ENCODE data around the gene PRAMEF12.

DNA sequence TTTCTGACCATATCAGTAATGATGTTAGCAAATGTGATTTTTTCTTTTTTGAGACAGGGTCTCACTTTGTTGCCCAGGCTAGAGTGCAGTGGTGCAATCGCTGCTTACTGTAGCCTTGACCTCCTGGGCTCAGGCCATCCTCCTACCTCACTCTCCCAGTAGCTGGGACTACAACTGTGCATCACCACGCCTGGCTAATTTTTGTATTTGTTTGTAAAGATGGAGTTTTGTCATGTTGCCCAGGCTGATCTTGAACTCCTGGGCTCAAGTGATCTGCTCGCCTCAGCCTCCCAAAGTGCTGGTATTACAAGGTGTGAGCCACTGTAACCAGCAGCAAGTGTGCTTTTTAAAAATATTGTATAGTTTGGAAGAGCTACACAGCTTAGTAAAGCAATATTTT lies 31.6 kb upstream of the PRAMEF12 start:
- TF ChIP-seq NFIC (IDR thresholded peaks at IDR 0.05; ENCODE audit: borderline replicate concordance): no peak
- TF ChIP-seq, protein P1, sequence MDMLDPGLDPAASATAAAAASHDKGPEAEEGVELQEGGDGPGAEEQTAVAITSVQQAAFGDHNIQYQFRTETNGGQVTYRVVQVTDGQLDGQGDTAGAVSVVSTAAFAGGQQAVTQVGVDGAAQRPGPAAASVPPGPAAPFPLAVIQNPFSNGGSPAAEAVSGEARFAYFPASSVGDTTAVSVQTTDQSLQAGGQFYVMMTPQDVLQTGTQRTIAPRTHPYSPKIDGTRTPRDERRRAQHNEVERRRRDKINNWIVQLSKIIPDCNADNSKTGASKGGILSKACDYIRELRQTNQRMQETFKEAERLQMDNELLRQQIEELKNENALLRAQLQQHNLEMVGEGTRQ (IDR thresholded peaks at IDR 0.05; ENCODE audit: borderline replicate concordance, low read depth, low read length): no peak
- no peak for TF ChIP-seq CTCF (IDR thresholded peaks at IDR 0.05)
- TF ChIP-seq POLR2AphosphoS5 (IDR thresholded peaks at IDR 0.05; ENCODE audit: low read depth, low read length): no peak
- no peak for TF ChIP-seq RXRA (IDR thresholded peaks at IDR 0.05; ENCODE audit: borderline replicate concordance, low read depth)
- no peak for TF ChIP-seq YY1 (IDR thresholded peaks at IDR 0.05; ENCODE audit: low read depth)
- no peak for TF ChIP-seq SMC3 (IDR thresholded peaks at IDR 0.05; ENCODE audit: low read depth, low read length)
- TF ChIP-seq JUND (IDR thresholded peaks at IDR 0.05): no peak
- no peak for TF ChIP-seq NRF1 (IDR thresholded peaks at IDR 0.05; ENCODE audit: low read depth, low read length)
- TF ChIP-seq, protein P2, sequence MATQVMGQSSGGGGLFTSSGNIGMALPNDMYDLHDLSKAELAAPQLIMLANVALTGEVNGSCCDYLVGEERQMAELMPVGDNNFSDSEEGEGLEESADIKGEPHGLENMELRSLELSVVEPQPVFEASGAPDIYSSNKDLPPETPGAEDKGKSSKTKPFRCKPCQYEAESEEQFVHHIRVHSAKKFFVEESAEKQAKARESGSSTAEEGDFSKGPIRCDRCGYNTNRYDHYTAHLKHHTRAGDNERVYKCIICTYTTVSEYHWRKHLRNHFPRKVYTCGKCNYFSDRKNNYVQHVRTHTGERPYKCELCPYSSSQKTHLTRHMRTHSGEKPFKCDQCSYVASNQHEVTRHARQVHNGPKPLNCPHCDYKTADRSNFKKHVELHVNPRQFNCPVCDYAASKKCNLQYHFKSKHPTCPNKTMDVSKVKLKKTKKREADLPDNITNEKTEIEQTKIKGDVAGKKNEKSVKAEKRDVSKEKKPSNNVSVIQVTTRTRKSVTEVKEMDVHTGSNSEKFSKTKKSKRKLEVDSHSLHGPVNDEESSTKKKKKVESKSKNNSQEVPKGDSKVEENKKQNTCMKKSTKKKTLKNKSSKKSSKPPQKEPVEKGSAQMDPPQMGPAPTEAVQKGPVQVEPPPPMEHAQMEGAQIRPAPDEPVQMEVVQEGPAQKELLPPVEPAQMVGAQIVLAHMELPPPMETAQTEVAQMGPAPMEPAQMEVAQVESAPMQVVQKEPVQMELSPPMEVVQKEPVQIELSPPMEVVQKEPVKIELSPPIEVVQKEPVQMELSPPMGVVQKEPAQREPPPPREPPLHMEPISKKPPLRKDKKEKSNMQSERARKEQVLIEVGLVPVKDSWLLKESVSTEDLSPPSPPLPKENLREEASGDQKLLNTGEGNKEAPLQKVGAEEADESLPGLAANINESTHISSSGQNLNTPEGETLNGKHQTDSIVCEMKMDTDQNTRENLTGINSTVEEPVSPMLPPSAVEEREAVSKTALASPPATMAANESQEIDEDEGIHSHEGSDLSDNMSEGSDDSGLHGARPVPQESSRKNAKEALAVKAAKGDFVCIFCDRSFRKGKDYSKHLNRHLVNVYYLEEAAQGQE (IDR thresholded peaks at IDR 0.05; ENCODE audit: low read depth, low read length): no peak
- no peak for TF ChIP-seq MEF2A (IDR thresholded peaks at IDR 0.05; ENCODE audit: borderline replicate concordance, low read depth)
- no peak for TF ChIP-seq ZBTB33 (IDR thresholded peaks at IDR 0.05; ENCODE audit: borderline replicate concordance, low read depth)
- no peak for TF ChIP-seq RAD21 (IDR thresholded peaks at IDR 0.05; ENCODE audit: low read length)

All from SK-N-SH (cell line).